HFFc6 (cell line): ENCODE data around the gene TADA2B. TPM values are rescaled to one million over a fixed set of nuclear protein-coding genes. Genes with fewer than 3 reads are reported as not detected.

Experiments used
- DNase-seq: peaks from one replicate; pipeline ENCODE4 v3.0.0-alpha.2; 2018
- H3K27ac Mint-ChIP-seq: 2 replicates; pipeline ENCODE4 v1.8.0; 2020; ENCODE audit warnings: mild to moderate bottlenecking, mixed read lengths
- H3K27me3 Mint-ChIP-seq: 2 replicates; pipeline ENCODE4 v1.8.0; 2021; ENCODE audit warnings: mild to moderate bottlenecking, moderate library complexity, mixed read lengths; ENCODE audit not compliant: insufficient read depth
- H3K36me3 Mint-ChIP-seq: 2 replicates; pipeline ENCODE4 v1.8.0; 2021; ENCODE audit warnings: low read depth, mixed read lengths
- H3K4me1 Mint-ChIP-seq: 2 replicates; pipeline ENCODE4 v1.8.0; 2020; ENCODE audit warnings: low read depth, mixed read lengths
- H3K4me3 Mint-ChIP-seq: 2 replicates; pipeline ENCODE4 v1.8.0; 2020; ENCODE audit warnings: mild to moderate bottlenecking, moderate library complexity, mixed read lengths
- H3K9me3 Mint-ChIP-seq: 2 replicates; pipeline ENCODE4 v1.8.0; 2020; ENCODE audit warnings: mild to moderate bottlenecking, mixed read lengths
- CTCF ChIP-seq: fragments of 200-600 bp; sonication (generic); IDR thresholded peaks from 2 replicates; pipeline ENCODE4 v1.5.0; 2021; ENCODE audit warnings: antibody characterized with exemption, mild to moderate bottlenecking
- total RNA-seq, 6 experiments: library from RNA; stranded (reverse); fragmentation: NEBNext Ultra II Directional; extraction: Animal tissue kit (Norgen Biotek cat#: 25700); gene quantifications; 2 replicates in 1 of 6; 3 replicates in 5 of 6; pipeline ENCODE4 v1.2.3, GENCODE V29; 2021

TADA2B gene
- total RNA-seq, 6 experiments from 2014 or later, result 15.5 to 19.9 (median 17.9) TPM

- H3K4me1 Mint-ChIP-seq, result peaks cover 17% of the 10 kb centered on the region
- TF ChIP-seq CTCF, result no peak
- no peaks in the 10 kb centered on the region for H3K27me3 Mint-ChIP-seq
Observed at GRCh38 chr4:7058792-7059191, 15.6 kb downstream of the TADA2B start.

GRCh38 chr4:7059662-7060061, 16.5 kb downstream of the TADA2B start:
- Mint-ChIP-seq H3K36me3 (peaks cover 33% of the 10 kb centered on the region), H3K27ac (no peak overlapping the region), H3K4me3 (no peak overlapping the region), H3K4me1 (peaks cover 8% of the 10 kb centered on the region), H3K9me3 (no peaks in the 10 kb centered on the region), H3K27me3 (no peaks in the 10 kb centered on the region; the same call in 1 of the 2 replicates)
- no peak for TF ChIP-seq CTCF
- no peak for DNase-seq

More at GRCh38 chr4:7058792-7059191, 15.6 kb downstream of the TADA2B start:
- Mint-ChIP-seq H3K36me3 (peaks cover 38% of the 10 kb centered on the region), H3K9me3 (no peaks in the 10 kb centered on the region), H3K4me3 (no peak overlapping the region), H3K27ac (no peak overlapping the region)
- DNase-seq, result no peak

- DNase-seq, result no peak
- Mint-ChIP-seq H3K27ac (no peak overlapping the region), H3K27me3 (no peaks in the 10 kb centered on the region; the same call in 1 of the 2 replicates), H3K4me1 (peaks cover 3% of the 10 kb centered on the region), H3K4me3 (no peak overlapping the region), H3K36me3 (peaks cover 27% of the 10 kb centered on the region), H3K9me3 (no peaks in the 10 kb centered on the region)
- no peak for TF ChIP-seq CTCF
Observed at GRCh38 chr4:7060346-7061150, 17.4 kb downstream of the TADA2B start.

GRCh38 chr4:7061815-7062214, 18.6 kb downstream of the TADA2B start:
- Mint-ChIP-seq H3K36me3 (peaks cover 29% of the 10 kb centered on the region), H3K27ac (no peak overlapping the region)

GRCh38 chr4:7062816-7063215, 19.6 kb downstream of the TADA2B start:
- no peaks in the 10 kb centered on the region; the same call in 1 of the 2 replicates for H3K27me3 Mint-ChIP-seq
- H3K4me3 Mint-ChIP-seq, result no peak overlapping the region
- TF ChIP-seq CTCF, result no peak
- H3K27ac Mint-ChIP-seq, result no peak overlapping the region
- H3K36me3 Mint-ChIP-seq, result peaks cover 34% of the 10 kb centered on the region
- no peaks in the 10 kb centered on the region for H3K9me3 Mint-ChIP-seq
- H3K4me1 Mint-ChIP-seq, result peaks cover 20% of the 10 kb centered on the region
- DNase-seq, result no peak

More at GRCh38 chr4:7061815-7062214, 18.6 kb downstream of the TADA2B start:
- Mint-ChIP-seq H3K4me3 (no peak overlapping the region), H3K4me1 (peaks cover 15% of the 10 kb centered on the region), H3K9me3 (no peaks in the 10 kb centered on the region), H3K27me3 (no peaks in the 10 kb centered on the region; the same call in 1 of the 2 replicates)
- no peak for TF ChIP-seq CTCF
- DNase-seq, result no peak
